ENCODE results near the gene ARRDC3.

DNA sequence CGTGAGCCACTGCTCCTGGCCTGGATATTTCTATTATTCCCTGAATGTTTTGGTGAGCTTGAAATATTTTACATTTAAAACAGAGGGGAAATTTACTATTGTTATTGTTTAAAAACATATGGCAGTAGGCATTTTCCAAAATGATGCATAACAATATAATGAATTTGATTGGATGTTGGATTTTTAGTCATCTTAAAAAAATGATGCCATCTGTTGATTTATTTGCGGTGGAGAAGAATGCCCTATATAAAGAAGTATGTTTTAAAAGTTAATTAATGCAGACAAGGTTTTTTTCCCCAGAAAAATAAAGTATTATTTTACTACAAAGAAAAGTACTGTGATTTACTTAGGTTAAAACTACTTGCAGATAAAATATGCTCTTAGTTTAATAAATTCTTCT is 33.4 kb upstream of the ARRDC3 start:
- TF ChIP-seq, protein P1, sequence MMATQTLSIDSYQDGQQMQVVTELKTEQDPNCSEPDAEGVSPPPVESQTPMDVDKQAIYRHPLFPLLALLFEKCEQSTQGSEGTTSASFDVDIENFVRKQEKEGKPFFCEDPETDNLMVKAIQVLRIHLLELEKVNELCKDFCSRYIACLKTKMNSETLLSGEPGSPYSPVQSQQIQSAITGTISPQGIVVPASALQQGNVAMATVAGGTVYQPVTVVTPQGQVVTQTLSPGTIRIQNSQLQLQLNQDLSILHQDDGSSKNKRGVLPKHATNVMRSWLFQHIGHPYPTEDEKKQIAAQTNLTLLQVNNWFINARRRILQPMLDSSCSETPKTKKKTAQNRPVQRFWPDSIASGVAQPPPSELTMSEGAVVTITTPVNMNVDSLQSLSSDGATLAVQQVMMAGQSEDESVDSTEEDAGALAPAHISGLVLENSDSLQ (IDR thresholded peaks at IDR 0.05): no peak
- TF ChIP-seq PAX8 (IDR thresholded peaks at IDR 0.05) (no peak), ZZZ3 (IDR thresholded peaks at IDR 0.05; ENCODE audit: control insufficient read depth, insufficient read length, low read depth) (no peak), ETV6 (conservative IDR thresholded peaks at IDR 0.05 in 1 of 2, IDR thresholded peaks at IDR 0.05 in 1 of 2; ENCODE audit: borderline replicate concordance in 1 of 2, low read depth in 1 of 2) (no peak), MXI1 (IDR thresholded peaks at IDR 0.05; ENCODE audit: low read depth, low read length) (no peak), YBX1 (IDR thresholded peaks at IDR 0.05) (no peak)
- TF ChIP-seq, protein P2, sequence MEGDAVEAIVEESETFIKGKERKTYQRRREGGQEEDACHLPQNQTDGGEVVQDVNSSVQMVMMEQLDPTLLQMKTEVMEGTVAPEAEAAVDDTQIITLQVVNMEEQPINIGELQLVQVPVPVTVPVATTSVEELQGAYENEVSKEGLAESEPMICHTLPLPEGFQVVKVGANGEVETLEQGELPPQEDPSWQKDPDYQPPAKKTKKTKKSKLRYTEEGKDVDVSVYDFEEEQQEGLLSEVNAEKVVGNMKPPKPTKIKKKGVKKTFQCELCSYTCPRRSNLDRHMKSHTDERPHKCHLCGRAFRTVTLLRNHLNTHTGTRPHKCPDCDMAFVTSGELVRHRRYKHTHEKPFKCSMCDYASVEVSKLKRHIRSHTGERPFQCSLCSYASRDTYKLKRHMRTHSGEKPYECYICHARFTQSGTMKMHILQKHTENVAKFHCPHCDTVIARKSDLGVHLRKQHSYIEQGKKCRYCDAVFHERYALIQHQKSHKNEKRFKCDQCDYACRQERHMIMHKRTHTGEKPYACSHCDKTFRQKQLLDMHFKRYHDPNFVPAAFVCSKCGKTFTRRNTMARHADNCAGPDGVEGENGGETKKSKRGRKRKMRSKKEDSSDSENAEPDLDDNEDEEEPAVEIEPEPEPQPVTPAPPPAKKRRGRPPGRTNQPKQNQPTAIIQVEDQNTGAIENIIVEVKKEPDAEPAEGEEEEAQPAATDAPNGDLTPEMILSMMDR (IDR thresholded peaks at IDR 0.05 in 2 of 3, conservative IDR thresholded peaks at IDR 0.05 in 1 of 3; ENCODE audit: control insufficient read depth in 2 of 3, extremely low read depth in 1 of 3, insufficient read depth in 1 of 3, low read depth in 3 of 3, low read length in 3 of 3): no peak
- TF ChIP-seq, protein P3, sequence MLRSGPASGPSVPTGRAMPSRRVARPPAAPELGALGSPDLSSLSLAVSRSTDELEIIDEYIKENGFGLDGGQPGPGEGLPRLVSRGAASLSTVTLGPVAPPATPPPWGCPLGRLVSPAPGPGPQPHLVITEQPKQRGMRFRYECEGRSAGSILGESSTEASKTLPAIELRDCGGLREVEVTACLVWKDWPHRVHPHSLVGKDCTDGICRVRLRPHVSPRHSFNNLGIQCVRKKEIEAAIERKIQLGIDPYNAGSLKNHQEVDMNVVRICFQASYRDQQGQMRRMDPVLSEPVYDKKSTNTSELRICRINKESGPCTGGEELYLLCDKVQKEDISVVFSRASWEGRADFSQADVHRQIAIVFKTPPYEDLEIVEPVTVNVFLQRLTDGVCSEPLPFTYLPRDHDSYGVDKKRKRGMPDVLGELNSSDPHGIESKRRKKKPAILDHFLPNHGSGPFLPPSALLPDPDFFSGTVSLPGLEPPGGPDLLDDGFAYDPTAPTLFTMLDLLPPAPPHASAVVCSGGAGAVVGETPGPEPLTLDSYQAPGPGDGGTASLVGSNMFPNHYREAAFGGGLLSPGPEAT (IDR thresholded peaks at IDR 0.05; ENCODE audit: low read depth): no peak
